Naive thymus-derived CD4-positive, alpha-beta T cell (primary cell): Measurements from ENCODE around the gene CPOX. TPM values are rescaled to one million over a fixed set of nuclear protein-coding genes. Genes with fewer than 3 reads are reported as not detected.

ENCODE experiments used
- ATAC-seq: fragments of 150-1000 bp; cut with Tn5 transposase; 2 replicates; pipeline ENCODE4 v1.10.0; 2021; ENCODE audit warnings: mild to moderate bottlenecking, moderate library complexity
- CTCF ChIA-PET: fragments of 350-600 bp; sonication (Branson Sonifier 250); formaldehyde crosslinking; loops from one replicate; lab custom pipeline; 2021; ENCODE audit warnings: antibody characterized with exemption; lab: Charles Lee
- POLR2A ChIA-PET: fragments of 350-600 bp; sonication (Branson Sonifier 250); formaldehyde crosslinking; loops from one replicate; lab custom pipeline; 2021; ENCODE audit warnings: antibody characterized with exemption, inconsistent platforms; lab: Charles Lee
- DNase-seq, 9 donors: peaks; one replicate each; pipeline versions ENCODE4 v3.0.0 to v3.0.0-alpha.2; 2020 to 2022; ENCODE audit warnings: mixed read lengths in 1 of 9
- H3K27ac ChIP-seq: one replicate; pipeline ENCODE4 v1.7.0; 2013; ENCODE audit warnings: mild to moderate bottlenecking, low read depth, low read length, moderate library complexity
- H3K27me3 ChIP-seq, 2 donors: one replicate each; pipeline ENCODE4 v1.7.0; 2013; ENCODE audit warnings: low read length in 2 of 2, mild to moderate bottlenecking in 2 of 2, moderate library complexity in 2 of 2; ENCODE audit not compliant: control insufficient read depth in 2 of 2, insufficient read depth in 2 of 2
- H3K36me3 ChIP-seq, 3 experiments: 1 replicate in 2 of 3; 2 replicates in 1 of 3; pipeline ENCODE4 v1.7.0; 2013; ENCODE audit warnings: low read length in 3 of 3, mild to moderate bottlenecking in 3 of 3, moderate library complexity in 1 of 3; ENCODE audit not compliant: insufficient read depth in 3 of 3, control insufficient read depth in 2 of 3
- H3K4me1 ChIP-seq, 2 donors: one replicate each; pipeline ENCODE4 v1.7.0; 2013; ENCODE audit warnings: low read length in 2 of 2, mild to moderate bottlenecking in 2 of 2, moderate library complexity in 1 of 2; ENCODE audit not compliant: control insufficient read depth in 2 of 2, insufficient read depth in 2 of 2
- H3K4me3 ChIP-seq: 2 replicates; pipeline ENCODE4 v1.7.0; 2013; ENCODE audit warnings: mild to moderate bottlenecking, low read length
- H3K9me3 ChIP-seq, 3 experiments: 1 replicate in 2 of 3; 2 replicates in 1 of 3; pipeline ENCODE4 v1.7.0; 2013; ENCODE audit warnings: low read length in 3 of 3; ENCODE audit not compliant: control insufficient read depth in 2 of 3
- H3K27ac Mint-ChIP-seq, 9 donors: one replicate each; pipeline ENCODE4 v1.8.0; 2020 to 2022; ENCODE audit warnings: mixed read lengths in 9 of 9, mild to moderate bottlenecking in 8 of 9, moderate library complexity in 5 of 9, inconsistent platforms in 2 of 9
- H3K27me3 Mint-ChIP-seq, 5 donors: one replicate each; pipeline ENCODE4 v1.8.0; 2021 to 2022; ENCODE audit warnings: mixed read lengths in 5 of 5, mild to moderate bottlenecking in 1 of 5
- H3K36me3 Mint-ChIP-seq, 5 donors: one replicate each; pipeline ENCODE4 v1.8.0; 2020 to 2022; ENCODE audit warnings: mixed read lengths in 5 of 5, mild to moderate bottlenecking in 3 of 5, inconsistent platforms in 1 of 5
- H3K4me1 Mint-ChIP-seq, 7 donors: one replicate each; pipeline ENCODE4 v1.8.0; 2020 to 2022; ENCODE audit warnings: mixed read lengths in 7 of 7, mild to moderate bottlenecking in 3 of 7, inconsistent platforms in 1 of 7
- H3K4me3 Mint-ChIP-seq, 10 donors: one replicate each; pipeline ENCODE4 v1.8.0; 2020 to 2022; ENCODE audit warnings: mild to moderate bottlenecking in 10 of 10, mixed read lengths in 10 of 10, moderate library complexity in 6 of 10, inconsistent platforms in 2 of 10
- H3K9me3 Mint-ChIP-seq, 11 donors: one replicate each; pipeline ENCODE4 v1.8.0; 2020 to 2022; ENCODE audit warnings: mixed read lengths in 11 of 11, mild to moderate bottlenecking in 4 of 11, inconsistent platforms in 1 of 11, moderate library complexity in 1 of 11
- intact Hi-C, 2 donors: fragments of 100-400 bp; cut with micrococcal nuclease; formaldehyde crosslinking; loops; one replicate each; pipeline ENCODE4 v1.15.1; 2023
- polyA plus RNA-seq, 2 donors: library from polyadenylated mRNA; unstranded; fragments of 300-500 nt; fragmentation: Illumina TruSeq; gene quantifications; one replicate each; pipeline ENCODE4 v1.2.3, GENCODE V29; 2021
- total RNA-seq, 6 experiments: library from RNA in 5 of 6; stranded (reverse) in 5 of 6; gene quantifications; 1 replicate in 5 of 6; 2 replicates in 1 of 6; pipeline ENCODE4 v1.2.3 and lab custom pipeline; 2021 to 2026

CPOX gene
- total and polyA plus RNA-seq, 7 experiments from 2014 or later = 2.7 to 67.5 (median 12.2) TPM

DNA sequence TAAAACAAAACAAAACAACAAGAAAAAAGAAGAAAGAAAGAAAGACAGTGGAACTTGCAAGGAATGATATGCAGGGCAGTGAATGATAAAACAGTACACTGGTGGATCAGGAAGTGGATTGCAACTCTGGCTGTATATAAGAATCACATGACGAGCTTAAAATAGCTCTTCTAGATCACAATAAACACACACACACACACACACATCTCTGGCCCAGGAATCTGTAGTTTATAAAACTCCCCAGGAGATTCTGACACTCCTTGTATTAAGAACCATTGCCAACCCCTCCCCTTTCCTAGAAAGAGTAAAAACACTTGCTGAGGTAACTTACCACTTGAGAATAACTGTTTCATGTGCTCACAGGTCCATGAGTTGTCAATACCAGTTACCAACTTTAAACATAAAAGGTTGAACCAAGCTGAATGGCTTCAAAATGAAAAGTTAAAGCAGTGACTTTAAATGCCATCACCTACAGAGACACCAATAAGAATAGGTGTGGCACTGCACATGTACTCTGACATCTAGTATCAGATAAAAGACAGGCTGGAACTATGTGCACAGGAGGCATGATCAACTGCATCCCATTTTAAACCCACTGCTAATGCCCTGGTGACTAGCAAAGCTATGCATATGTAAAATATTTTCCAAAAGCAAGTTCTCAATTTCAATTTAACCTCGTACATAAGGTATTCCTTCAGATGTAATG, 3.9 kb downstream of the CPOX start:
- Histone ChIP-seq H3K9me3 (no peaks in the 10 kb centered on the region), H3K27me3 (no peaks in the 10 kb centered on the region), H3K4me1 (peaks cover 11% of the 10 kb centered on the region in 2 donors), H3K27ac (no peak overlapping the region), H3K36me3 (peaks cover 0 to 16% (median 0%) of the 10 kb centered on the region in 3 experiments), H3K4me3 (no peak overlapping the region)
- H3K27ac Mint-ChIP-seq = peak overlapping the region in 4 of 9 donors; percentile 12 to 51 (median 33)
- H3K36me3 Mint-ChIP-seq = peaks cover 0 to 46% (median 10%) of the 10 kb centered on the region in 5 donors
- ATAC-seq = no peak
- no peaks in the 10 kb centered on the region for H3K27me3 Mint-ChIP-seq
- H3K4me1 Mint-ChIP-seq = peaks cover 28 to 64% (median 46%) of the 10 kb centered on the region in 7 donors
- CTCF ChIA-PET = interaction anchor here (0.9 to 1.1 kb wide), 2 partner anchors 9 to 550 kb away, joined by 3 to 4 read pairs; no protein-coding TSS in a partner anchor
- POLR2A ChIA-PET = no interaction called here
- DNase-seq = no peak
- H3K4me3 Mint-ChIP-seq = peak overlapping the region in 1 of 10 donors; percentile 72
- intact Hi-C loops = loop anchor here (5.0 kb wide), 4 partner anchors 257 to 1228 kb away; partner anchors contain the start of genes CRYBG3 (in 2 of the 2), CMSS1 (in 1 of the 2) and RIOX2 (in 1 of the 2)
- no peaks in the 10 kb centered on the region for H3K9me3 Mint-ChIP-seq

DNA sequence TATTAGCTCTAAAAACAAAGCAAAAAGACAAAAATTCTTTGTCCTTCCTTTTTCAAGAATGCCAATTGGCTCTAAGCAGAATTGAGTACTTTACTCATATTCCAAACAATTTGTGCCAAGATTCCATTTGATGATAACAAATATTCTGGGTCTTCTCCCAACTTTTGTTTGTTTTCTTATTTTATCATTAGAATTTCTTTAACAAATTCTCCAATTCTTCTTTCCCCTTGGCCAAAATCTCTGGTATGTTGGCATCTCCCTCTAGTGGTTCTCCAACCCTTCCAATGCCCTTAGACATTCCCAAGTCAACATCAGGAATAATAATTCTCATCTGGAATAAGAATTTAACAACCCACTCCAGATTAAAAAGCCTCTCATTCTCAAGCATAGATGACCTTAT, 5.3 kb downstream of the CPOX start:
- no peaks in the 10 kb centered on the region for H3K27me3 ChIP-seq
- H3K4me3 Mint-ChIP-seq = no peak overlapping the region
- peaks cover 0 to 20% (median 0%) of the 10 kb centered on the region in 3 experiments for H3K36me3 ChIP-seq
- CTCF ChIA-PET = interaction anchor here (1.3 to 1.4 kb wide), 2 partner anchors 10 to 15 kb away, joined by 4 to 5 read pairs; no protein-coding TSS in a partner anchor
- intact Hi-C loops = no loop called here
- peaks cover 0 to 56% (median 15%) of the 10 kb centered on the region in 5 donors for H3K36me3 Mint-ChIP-seq
- DNase-seq = no peak
- H3K4me1 ChIP-seq = peaks cover 11% of the 10 kb centered on the region in 2 donors
- no peak overlapping the region for H3K27ac Mint-ChIP-seq
- ATAC-seq = no peak
- H3K27me3 Mint-ChIP-seq = no peaks in the 10 kb centered on the region
- peaks cover 22 to 69% (median 39%) of the 10 kb centered on the region in 7 donors for H3K4me1 Mint-ChIP-seq
- H3K27ac ChIP-seq = no peak overlapping the region
- H3K9me3 ChIP-seq = no peaks in the 10 kb centered on the region
- no peak overlapping the region for H3K4me3 ChIP-seq
- H3K9me3 Mint-ChIP-seq = no peaks in the 10 kb centered on the region
- POLR2A ChIA-PET = no interaction called here

DNA sequence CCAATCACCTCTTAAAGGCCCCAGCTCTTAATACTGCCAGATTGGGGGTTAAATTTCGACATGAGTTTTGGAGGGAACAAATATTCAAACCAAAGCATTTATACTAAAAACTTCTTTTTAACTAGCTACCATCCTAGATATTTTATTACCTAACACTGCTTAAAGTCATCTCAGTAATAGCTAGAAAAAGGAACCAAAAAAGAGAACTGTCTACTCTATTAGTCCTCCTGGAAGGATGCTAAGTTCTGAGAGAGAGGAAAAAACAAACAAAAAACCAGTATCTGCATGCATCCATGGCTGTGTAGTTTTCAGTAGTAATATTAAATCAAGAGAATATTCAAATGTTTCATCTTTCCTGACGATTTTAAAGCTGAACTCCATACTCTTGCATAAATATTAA, 5.8 kb downstream of the CPOX start:
- H3K27ac Mint-ChIP-seq = no peak overlapping the region
- intact Hi-C loops = no loop called here
- no peaks in the 10 kb centered on the region for H3K9me3 ChIP-seq
- H3K36me3 ChIP-seq = peaks cover 0 to 20% (median 0%) of the 10 kb centered on the region in 3 experiments
- peaks cover 8 to 11% of the 10 kb centered on the region in 2 donors for H3K4me1 ChIP-seq
- CTCF ChIA-PET = interaction anchor here (0.5 to 1.4 kb wide), 4 partner anchors 8 to 59 kb away, joined by 3 to 5 read pairs (median 4); no protein-coding TSS in a partner anchor
- POLR2A ChIA-PET = no interaction called here
- peaks cover 0 to 59% (median 18%) of the 10 kb centered on the region in 5 donors for H3K36me3 Mint-ChIP-seq
- no peak overlapping the region for H3K27ac ChIP-seq
- H3K9me3 Mint-ChIP-seq = no peaks in the 10 kb centered on the region
- no peak overlapping the region for H3K4me3 ChIP-seq
- H3K4me3 Mint-ChIP-seq = no peak overlapping the region
- H3K27me3 Mint-ChIP-seq = no peaks in the 10 kb centered on the region
- no peak for DNase-seq
- no peak for ATAC-seq
- no peaks in the 10 kb centered on the region for H3K27me3 ChIP-seq
- peaks cover 18 to 73% (median 36%) of the 10 kb centered on the region in 7 donors for H3K4me1 Mint-ChIP-seq

DNA sequence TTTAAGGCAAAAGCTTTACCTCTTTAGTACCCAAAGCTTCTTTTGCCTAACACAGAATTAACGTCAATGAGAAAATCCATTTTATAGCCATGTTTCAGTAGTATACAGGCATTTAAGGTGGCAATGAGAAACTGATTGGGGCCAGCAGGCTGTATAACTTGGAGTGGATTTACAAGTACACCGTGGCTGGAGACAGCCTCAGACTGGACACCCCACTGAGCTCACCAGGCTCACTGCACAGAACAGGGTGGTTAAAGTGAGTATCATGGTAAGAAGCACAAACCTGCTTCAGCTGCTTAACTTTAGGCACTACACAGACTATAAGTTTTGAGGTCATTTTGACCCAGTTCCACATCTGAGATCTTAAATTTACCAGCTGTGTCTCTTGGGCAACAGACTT, 8.9 kb downstream of the CPOX start:
- Histone ChIP-seq H3K4me3 (no peak overlapping the region), H3K27me3 (no peaks in the 10 kb centered on the region), H3K4me1 (no peaks in the 10 kb centered on the region), H3K36me3 (peaks cover 0 to 21% (median 0%) of the 10 kb centered on the region in 3 experiments), H3K9me3 (no peaks in the 10 kb centered on the region), H3K27ac (no peak overlapping the region)
- H3K4me1 Mint-ChIP-seq = peaks cover 3 to 63% (median 15%) of the 10 kb centered on the region in 7 donors
- ChIA-PET CTCF (interaction anchor here (1.4 kb wide), 1 partner anchor 12 kb away, joined by 5 read pairs; no protein-coding TSS in a partner anchor), POLR2A (no interaction called here)
- H3K27me3 Mint-ChIP-seq = no peaks in the 10 kb centered on the region
- peaks cover 0 to 55% (median 25%) of the 10 kb centered on the region in 5 donors for H3K36me3 Mint-ChIP-seq
- DNase-seq = no peak
- H3K27ac Mint-ChIP-seq = no peak overlapping the region
- ATAC-seq = no peak
- H3K9me3 Mint-ChIP-seq = no peaks in the 10 kb centered on the region
- intact Hi-C loops = no loop called here
- H3K4me3 Mint-ChIP-seq = no peak overlapping the region

DNA sequence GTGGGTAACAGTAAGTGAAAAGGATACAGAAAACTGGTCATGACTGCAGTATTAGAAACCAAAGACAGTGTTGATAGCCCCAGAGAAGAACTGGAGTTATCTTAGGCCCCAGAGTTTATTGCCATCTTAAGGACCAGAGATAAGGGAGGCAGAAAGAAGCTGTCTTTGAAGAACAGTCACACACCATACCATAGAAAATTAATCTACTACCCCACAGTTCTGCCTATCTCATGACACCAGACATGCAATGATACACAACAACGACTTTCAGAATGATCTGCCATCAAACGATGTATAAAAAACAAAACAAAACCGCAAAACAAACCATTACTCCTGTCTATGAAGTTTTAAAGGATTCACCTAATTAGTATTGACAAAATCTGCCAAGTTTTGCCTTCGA, 9.6 kb downstream of the CPOX start:
- no peak for ATAC-seq

DNA sequence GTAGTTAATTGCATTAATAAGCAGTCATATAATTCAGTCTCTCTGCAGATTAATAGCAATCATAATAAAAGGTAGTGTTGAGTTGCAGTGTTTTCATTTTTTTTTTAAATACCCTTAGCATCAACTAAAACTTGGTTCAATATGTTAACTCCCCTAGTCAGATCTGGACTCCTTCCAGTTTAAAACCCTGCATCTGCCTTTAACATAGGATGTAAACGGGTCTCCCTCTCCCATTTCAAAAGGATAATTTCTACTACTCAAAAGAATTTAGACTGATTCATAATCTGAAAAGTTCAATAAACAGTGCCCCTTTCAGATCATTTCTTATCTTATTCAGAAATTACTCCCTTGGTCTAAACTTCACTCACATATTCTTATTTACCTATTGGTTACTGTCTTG, 11.4 kb downstream of the CPOX start:
- ChIA-PET POLR2A (no interaction called here), CTCF (no interaction called here)
- Mint-ChIP-seq H3K4me3 (no peak overlapping the region), H3K4me1 (peaks cover 0 to 51% (median 13%) of the 10 kb centered on the region in 7 donors), H3K27ac (peak overlapping the region in 1 of 9 donors; percentile 1), H3K36me3 (peaks cover 0 to 56% (median 22%) of the 10 kb centered on the region in 5 donors), H3K9me3 (no peaks in the 10 kb centered on the region), H3K27me3 (no peaks in the 10 kb centered on the region)
- Histone ChIP-seq H3K36me3 (peaks cover 0 to 29% (median 0%) of the 10 kb centered on the region in 3 experiments), H3K9me3 (no peaks in the 10 kb centered on the region), H3K4me3 (no peak overlapping the region), H3K4me1 (no peaks in the 10 kb centered on the region), H3K27me3 (no peaks in the 10 kb centered on the region), H3K27ac (no peak overlapping the region)
- no peak for ATAC-seq
- no peak for DNase-seq
- intact Hi-C loops = loop anchor here in 1 of 2 donors (1.0 kb wide), 1 partner anchor 11 kb away; the partner anchor contains the start of gene CPOX

More for the DNA sequence above, 9.6 kb downstream of the CPOX start:
- Mint-ChIP-seq H3K27ac (peak overlapping the region in 4 of 9 donors; percentile 4 to 59 (median 10)), H3K4me3 (no peak overlapping the region), H3K36me3 (peaks cover 0 to 54% (median 19%) of the 10 kb centered on the region in 5 donors), H3K4me1 (peaks cover 3 to 57% (median 10%) of the 10 kb centered on the region in 7 donors), H3K9me3 (no peaks in the 10 kb centered on the region), H3K27me3 (no peaks in the 10 kb centered on the region)
- ChIA-PET POLR2A (no interaction called here), CTCF (interaction anchor here (1.4 kb wide), 1 partner anchor 12 kb away, joined by 5 read pairs; no protein-coding TSS in a partner anchor)
- H3K9me3 ChIP-seq = no peaks in the 10 kb centered on the region
- no peaks in the 10 kb centered on the region for H3K27me3 ChIP-seq
- H3K4me3 ChIP-seq = no peak overlapping the region
- intact Hi-C loops = no loop called here
- no peak for DNase-seq
- peaks cover 0 to 21% (median 0%) of the 10 kb centered on the region in 3 experiments for H3K36me3 ChIP-seq
- H3K27ac ChIP-seq = no peak overlapping the region
- no peaks in the 10 kb centered on the region for H3K4me1 ChIP-seq
